GM21423 (cell line): Measurements from ENCODE around the gene SPIRE1.

Experiments
- ATAC-seq: cut with Tn5 transposase; IDR thresholded peaks from one replicate; pipeline ENCODE4 v1.9.1; 2021; ENCODE audit warnings: mild to moderate bottlenecking, moderate library complexity; ENCODE audit not compliant: unreplicated experiment

The SPIRE1 gene

GRCh38 chr18:12657684-12658425 lies at the start of gene SPIRE1:
TSS of gene SPIRE1 (minus strand) at chr18:12658107. CDS start at chr18:12657866, 241 bp downstream.
- peak; percentile 63 for ATAC-seq

DNA sequence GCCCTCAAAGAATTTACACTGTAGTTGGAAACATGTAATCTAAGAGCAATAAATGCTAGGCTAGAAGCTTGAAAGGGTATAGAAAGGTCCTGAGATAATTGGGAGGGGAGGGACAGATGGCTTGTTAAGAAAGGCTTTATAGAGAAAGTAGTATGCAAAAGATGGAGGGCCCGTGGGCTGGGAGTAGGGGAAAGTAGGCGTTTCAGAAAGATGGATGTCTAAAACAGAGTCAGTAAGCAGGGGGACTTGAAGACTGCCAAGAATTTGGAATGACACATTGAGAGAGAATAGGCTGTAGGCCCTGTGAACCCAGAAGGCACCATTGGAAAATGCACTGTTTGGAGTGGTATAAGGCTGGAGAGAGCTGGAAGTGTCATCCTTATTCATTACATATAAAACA lies 45.8 kb upstream of the SPIRE1 start:
- ATAC-seq = no peak

- peak; percentile 2 for ATAC-seq
Measured at GRCh38 chr18:12703096-12703567, 45.2 kb upstream of the SPIRE1 start.

DNA sequence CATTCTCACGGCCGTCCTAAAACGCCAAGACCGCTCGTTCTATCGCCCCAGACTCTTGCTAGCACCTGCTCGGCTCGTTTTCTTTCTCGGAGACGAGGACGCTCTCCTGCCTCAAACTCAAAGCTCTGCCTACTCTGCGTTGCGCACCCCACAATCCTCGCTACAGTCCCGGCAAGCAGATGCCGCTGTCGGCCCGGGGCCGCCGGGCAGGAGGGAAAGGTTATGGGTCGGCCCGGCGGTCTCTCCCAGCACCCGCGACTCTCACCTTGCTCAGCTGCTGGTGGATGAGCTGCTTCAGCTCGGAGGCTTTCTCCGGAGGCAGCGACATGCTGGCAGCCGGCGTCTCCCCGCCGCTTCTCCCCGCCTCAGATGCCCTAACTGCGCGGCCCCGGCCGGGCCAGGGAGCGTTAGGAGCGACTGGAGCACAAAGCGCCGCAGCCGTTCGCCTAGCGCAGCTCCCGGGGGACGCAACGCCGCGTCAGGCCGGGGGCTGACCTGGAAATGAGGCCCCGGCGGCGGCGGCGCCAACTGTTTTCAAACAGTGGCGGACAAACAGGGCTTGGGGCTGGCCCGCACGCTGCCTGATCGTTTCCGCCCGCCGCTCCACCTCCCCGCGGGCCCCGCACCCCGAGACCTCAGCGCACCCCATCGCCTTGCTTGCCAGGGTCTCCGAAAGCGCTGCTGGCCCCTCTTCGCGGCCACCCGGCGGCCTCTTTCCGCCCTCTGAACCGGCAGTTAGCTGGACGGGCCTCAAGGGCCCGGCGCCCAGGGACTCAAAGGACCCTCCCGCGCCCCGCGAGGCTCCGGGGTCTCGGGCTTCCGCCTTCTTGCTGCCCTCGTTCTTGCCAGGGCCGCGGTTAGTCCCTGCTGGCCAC lies 44.6 kb upstream of the SPIRE1 start, which contains the start of the genes CEP76 and PSMG2:
Gene CEP76 (minus strand): TSS at position 503 of the 875 bp plus-strand sequence. CDS start 175 bp downstream, at position 328.
Gene PSMG2 (plus strand): TSS at position 822 of the 875 bp plus-strand sequence. CDS start 66 bp downstream, outside the sequence.
- peak; percentile 81 for ATAC-seq

- no peak for ATAC-seq
Measured at GRCh38 chr18:12701161-12701560, 43.3 kb upstream of the SPIRE1 start.

- ATAC-seq = no peak
Measured at GRCh38 chr18:12699747-12700146, 41.8 kb upstream of the SPIRE1 start.

DNA sequence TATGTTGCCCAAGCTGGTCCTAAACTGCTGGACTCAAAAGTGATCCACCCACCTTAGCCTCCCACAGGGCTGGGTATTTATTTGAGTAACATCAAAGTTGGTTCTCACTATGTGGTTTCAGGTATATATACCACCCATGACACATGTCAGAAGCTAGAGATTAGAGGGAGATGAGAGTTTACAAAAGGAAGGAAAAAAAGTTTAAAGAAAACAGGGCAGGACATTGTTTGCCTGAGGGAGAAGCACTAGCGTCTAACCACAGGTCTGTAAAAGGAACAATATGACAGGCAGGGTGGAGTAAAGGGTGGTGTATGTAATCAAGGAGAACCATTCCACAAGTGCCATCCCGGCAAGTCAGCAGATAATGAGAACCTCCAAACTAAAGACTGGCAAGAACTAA lies 36.1 kb upstream of the SPIRE1 start:
- no peak for ATAC-seq

GRCh38 chr18:12692206-12692605 lies 34.3 kb upstream of the SPIRE1 start:
- no peak for ATAC-seq

DNA sequence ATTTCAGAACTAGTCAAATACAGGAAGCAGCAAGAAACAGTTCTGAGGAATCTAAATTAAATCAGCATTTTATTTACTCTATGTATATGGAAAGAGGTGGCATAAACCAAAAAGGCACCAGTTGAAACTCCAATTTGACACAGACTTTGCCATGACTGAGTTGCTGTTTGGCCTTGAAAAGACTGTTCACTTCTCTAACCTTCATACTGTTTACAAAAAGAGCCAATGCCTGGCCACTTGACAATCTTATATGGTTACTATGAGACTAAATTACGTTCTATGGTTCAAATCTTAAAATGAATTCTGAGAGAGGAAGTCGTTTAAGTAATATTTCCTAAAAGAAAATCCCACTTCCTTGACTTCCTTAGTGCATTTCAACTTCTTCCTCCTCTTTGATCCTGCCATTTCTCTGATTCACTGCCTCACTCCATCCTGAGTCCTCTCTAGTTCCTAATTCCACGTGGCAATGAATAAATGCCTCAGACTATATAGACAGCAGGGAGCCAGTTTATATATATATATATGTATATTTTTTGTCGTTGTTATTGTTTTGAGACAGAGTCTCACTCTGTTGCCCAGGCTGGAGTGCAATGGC lies 31.4 kb upstream of the SPIRE1 start:
- no peak for ATAC-seq

DNA sequence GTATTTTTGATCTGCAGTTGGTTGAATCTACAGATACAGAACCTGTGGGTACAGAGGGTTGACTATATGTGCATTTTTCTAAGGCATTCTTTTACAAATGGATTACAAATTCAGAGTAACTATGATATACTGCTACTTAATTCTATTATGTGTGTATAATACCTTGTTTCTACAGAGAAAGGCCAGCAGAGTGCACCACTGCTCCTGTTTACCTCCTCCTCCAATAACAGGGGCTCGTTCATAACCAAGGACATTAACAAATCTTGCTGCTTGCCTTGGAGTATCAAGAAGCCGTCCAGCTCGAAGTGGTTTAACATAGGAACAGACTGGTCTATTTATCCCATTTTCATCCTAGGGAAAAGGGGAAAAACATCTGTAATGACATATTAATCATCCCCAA lies 28.2 kb upstream of the SPIRE1 start:
- no peak for ATAC-seq

DNA sequence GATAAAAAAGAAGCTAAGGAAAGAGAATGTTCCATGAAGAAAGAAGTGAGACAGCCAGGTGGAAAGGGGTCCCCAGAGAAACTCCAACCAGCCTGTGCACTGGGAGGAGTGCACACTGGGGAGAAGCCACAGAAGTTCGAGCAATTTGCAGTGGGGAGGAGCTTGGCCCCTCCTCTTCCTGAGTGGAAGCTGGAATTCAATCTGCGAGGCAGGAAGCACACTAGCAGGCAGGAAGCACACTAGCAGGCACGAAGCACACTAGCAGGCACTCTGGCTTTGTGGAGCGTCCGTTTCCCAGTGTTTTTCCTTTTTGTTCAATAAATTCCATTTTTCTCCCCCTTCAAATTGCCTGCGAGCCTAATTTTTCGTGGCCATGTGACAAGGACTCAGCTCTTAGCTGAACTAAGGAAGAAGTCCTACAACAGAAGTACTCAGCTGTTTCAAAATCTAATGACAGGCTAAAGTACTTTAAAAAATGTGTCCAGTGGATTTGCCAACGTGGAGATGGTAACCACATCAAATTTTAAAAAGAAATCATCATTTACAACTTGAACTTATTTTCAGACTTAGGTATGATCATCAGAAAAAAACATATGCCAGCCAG lies 21.4 kb upstream of the SPIRE1 start:
- no peak for ATAC-seq

GRCh38 chr18:12668041-12668440 lies 10.1 kb upstream of the SPIRE1 start:
- ATAC-seq = no peak

GRCh38 chr18:12659904-12660605 lies 2.1 kb upstream of the SPIRE1 start:
- ATAC-seq = no peak

DNA sequence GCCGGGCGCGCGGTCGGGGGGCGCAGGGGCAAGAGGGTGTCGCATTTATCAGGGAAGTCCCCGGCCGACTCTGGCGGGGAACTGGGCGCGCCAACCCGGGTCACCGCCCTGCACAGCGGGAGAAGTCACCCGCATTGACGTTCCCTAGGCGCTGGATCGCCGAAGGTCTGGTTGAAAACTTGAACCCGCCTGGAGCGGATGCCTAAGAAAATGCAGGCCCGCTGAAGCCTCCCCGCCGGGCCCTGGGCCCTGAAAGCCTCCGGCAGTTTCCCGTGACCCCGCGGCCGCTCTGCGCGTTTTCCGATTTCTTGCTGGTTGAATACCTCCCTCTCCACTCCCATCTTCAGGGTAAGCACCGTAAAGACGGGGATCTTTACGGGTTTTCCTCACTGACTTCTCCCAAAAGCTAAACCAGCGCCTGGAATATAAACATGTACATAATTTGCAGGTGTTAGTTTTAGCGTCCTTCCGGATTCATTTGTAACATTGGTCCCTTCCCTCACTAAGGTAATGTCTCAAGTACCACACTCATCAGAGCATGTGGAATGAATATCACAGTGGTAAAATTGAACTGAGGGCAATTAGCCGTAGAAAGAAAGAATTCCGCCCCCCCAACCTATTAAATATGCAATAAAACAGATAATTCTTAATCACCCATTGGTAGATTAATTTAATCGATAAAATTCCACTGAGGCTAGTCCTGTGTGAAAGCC lies 675 bp upstream of the SPIRE1 start:
- ATAC-seq = peak; percentile 25

- ATAC-seq = peak; percentile 41
Measured at GRCh38 chr18:12656938-12657683, 796 bp downstream of the SPIRE1 start.

GRCh38 chr18:12656605-12656937 lies 1.3 kb downstream of the SPIRE1 start:
- no peak for ATAC-seq

- no peak for ATAC-seq
Measured at GRCh38 chr18:12654971-12655370, 2.9 kb downstream of the SPIRE1 start.

- no peak for ATAC-seq
Measured at GRCh38 chr18:12652861-12653401, 5.0 kb downstream of the SPIRE1 start.

- ATAC-seq = no peak
Measured at GRCh38 chr18:12651651-12652050, 6.3 kb downstream of the SPIRE1 start.
